HepG2 (cell line): ENCODE results near the gene ZNF343. TPM values are rescaled to one million over a fixed set of nuclear protein-coding genes. Genes with fewer than 3 reads are reported as not detected.

Source experiments
- CBX1 ChIP-seq: IDR thresholded peaks from one replicate; pipeline ENCODE4 v1.6.1; 2016; ENCODE audit warnings: antibody characterized with exemption, low read depth
- CREB1 ChIP-seq, 2 experiments: fragments of 450-650 bp in 1 of 2; IDR thresholded peaks; 2 replicates each; pipeline ENCODE4 v1.6.1; 2016 to 2017; ENCODE audit warnings: control low read depth in 1 of 2, mild to moderate bottlenecking in 1 of 2, missing compliant biosample characterization in 1 of 2, missing genetic modification characterization in 1 of 2
- E2F2 ChIP-seq: sonication (generic); formaldehyde crosslinking; IDR thresholded peaks from 2 replicates; pipeline ENCODE4 v1.4.0; 2020; ENCODE audit warnings: missing genetic modification reagents, borderline replicate concordance
- FOXM1 ChIP-seq: sonication (generic); formaldehyde crosslinking; IDR thresholded peaks from 2 replicates; pipeline ENCODE4 v1.5.0; 2020; ENCODE audit warnings: missing genetic modification reagents
- HDAC2 ChIP-seq: sonication (generic); formaldehyde crosslinking; IDR thresholded peaks from 2 replicates; pipeline ENCODE4 v1.4.0; 2020; ENCODE audit warnings: missing genetic modification reagents
- HOXA7 ChIP-seq: sonication (generic); formaldehyde crosslinking; IDR thresholded peaks from 2 replicates; pipeline ENCODE4 v1.8.1; 2022; ENCODE audit warnings: mild to moderate bottlenecking, missing genetic modification reagents, moderate library complexity
- JDP2 ChIP-seq: sonication (generic); formaldehyde crosslinking; IDR thresholded peaks from 2 replicates; pipeline ENCODE4 v1.8.1; 2022; ENCODE audit warnings: missing genetic modification reagents, borderline replicate concordance
- KDM3A ChIP-seq: IDR thresholded peaks from 2 replicates; pipeline ENCODE4 v1.6.1; 2018; ENCODE audit warnings: low read depth, missing compliant biosample characterization
- MYPOP ChIP-seq: sonication (generic); formaldehyde crosslinking; IDR thresholded peaks from 2 replicates; pipeline ENCODE4 v1.8.1; 2023; ENCODE audit warnings: mild to moderate bottlenecking, moderate library complexity, missing genetic modification reagents
- NFRKB ChIP-seq: fragments of 450-650 bp; IDR thresholded peaks from 2 replicates; pipeline ENCODE4 v1.6.1; 2017
- SOX13 ChIP-seq, 3 experiments: fragments of 450-650 bp in 1 of 3; sonication (generic) in 1 of 3; formaldehyde crosslinking in 1 of 3; IDR thresholded peaks in 2 of 3; conservative IDR thresholded peaks in 1 of 3; 2 replicates each; pipeline versions ENCODE4 v1.5.0 to v1.6.1; 2016 to 2020; ENCODE audit warnings: antibody characterized with exemption in 1 of 3, mild to moderate bottlenecking in 1 of 3, missing compliant biosample characterization in 1 of 3, missing genetic modification reagents in 1 of 3, moderate library complexity in 1 of 3
- TAF1 ChIP-seq: sonication (generic); formaldehyde crosslinking; IDR thresholded peaks from 2 replicates; pipeline ENCODE4 v1.4.0; 2020; ENCODE audit warnings: missing genetic modification reagents
- USF2 ChIP-seq, 2 experiments: sonication (generic) in 1 of 2; formaldehyde crosslinking in 1 of 2; IDR thresholded peaks; 2 replicates each; pipeline versions ENCODE4 v1.5.1 to v1.6.1; 2011 to 2020; ENCODE audit warnings: borderline replicate concordance in 1 of 2, low read depth in 1 of 2, low read length in 1 of 2, mild to moderate bottlenecking in 1 of 2, missing genetic modification reagents in 1 of 2, moderate library complexity in 1 of 2
- ZBTB43 ChIP-seq: sonication (generic); formaldehyde crosslinking; conservative IDR thresholded peaks from 2 replicates; pipeline ENCODE4 v1.4.0; 2020; ENCODE audit warnings: missing genetic modification reagents
- ZBTB46 ChIP-seq: sonication (generic); formaldehyde crosslinking; IDR thresholded peaks from 2 replicates; pipeline ENCODE4 v1.4.0; 2020; ENCODE audit warnings: mild to moderate bottlenecking, missing genetic modification reagents, borderline replicate concordance
- ZNF230 ChIP-seq: sonication (generic); formaldehyde crosslinking; IDR thresholded peaks from 2 replicates; pipeline ENCODE4 v1.4.0; 2020; ENCODE audit warnings: mild to moderate bottlenecking, missing genetic modification reagents
- ZNF441 ChIP-seq: sonication (generic); formaldehyde crosslinking; IDR thresholded peaks from 2 replicates; pipeline ENCODE4 v1.7.0; 2021; ENCODE audit warnings: missing genetic modification reagents, borderline replicate concordance
- ZNF841 ChIP-seq: sonication (generic); formaldehyde crosslinking; IDR thresholded peaks from 2 replicates; pipeline ENCODE4 v1.8.1; 2023; ENCODE audit warnings: missing genetic modification reagents, borderline replicate concordance
- ZSCAN22 ChIP-seq: sonication (generic); formaldehyde crosslinking; IDR thresholded peaks from 2 replicates; pipeline ENCODE4 v1.4.0; 2020; ENCODE audit warnings: mild to moderate bottlenecking, missing genetic modification reagents
- polyA plus RNA-seq, 8 experiments: library from polyadenylated mRNA; depleted of rRNA in 3 of 8; stranded (reverse) in 7 of 8; unstranded in 1 of 8; fragments of >200 nt; fragmentation: Illumina TruSeq in 4 of 8; extraction: Trizol in 4 of 8; gene quantifications; 2 replicates each; pipeline versions ENCODE4 v1.2.1 to v1.2.3, GENCODE V29; 2011 to 2016; ENCODE audit warnings: low read depth in 4 of 8, missing spikeins in 1 of 8, mixed read lengths in 1 of 8; ENCODE audit not compliant: insufficient read depth in 1 of 8
- total RNA-seq, 5 experiments: library from RNA; depleted of rRNA; stranded (reverse); fragments of >200 nt; fragmentation: Illumina TruSeq; extraction: Trizol; gene quantifications; 2 replicates each; pipeline ENCODE4 v1.2.3, GENCODE V29; 2016; ENCODE audit warnings: low read depth in 1 of 5

ZNF343 gene
- total and polyA plus RNA-seq, 2 of the 13 experiments (the other 11 are each of a cell fraction or from before 2014, with no cell fraction given) = 16.4 to 22.1 TPM

- TF ChIP-seq USF2 (IDR thresholded peaks at IDR 0.05; ENCODE audit: low read depth, low read length) = peak; percentile 87
- TF ChIP-seq USF2 (CRISPR knock-in tag; IDR thresholded peaks at IDR 0.05; ENCODE audit: borderline replicate concordance) = peak; percentile 90
- TF ChIP-seq ZNF230 (CRISPR knock-in tag) = peak; percentile 91; the same call in 1 of the 2 replicates
- peak; percentile 34 for TF ChIP-seq TAF1 (CRISPR knock-in tag)
- no peak for TF ChIP-seq ZNF841 (CRISPR knock-in tag)
- 0 out of 2 replicates have a peak, but pooled peaks have one; percentile 21 for TF ChIP-seq E2F2
- peak; percentile 84 for TF ChIP-seq ZBTB43 (CRISPR knock-in tag)
- no peak for TF ChIP-seq FOXM1 (CRISPR knock-in tag)
- TF ChIP-seq ZSCAN22 (CRISPR knock-in tag) = no peak
- no peak for TF ChIP-seq JDP2 (CRISPR knock-in tag)
- no peak for TF ChIP-seq NFRKB
- peak; percentile 75; the same call in 1 of the 2 replicates for TF ChIP-seq KDM3A
- TF ChIP-seq HOXA7 (CRISPR knock-in tag) = no peak
- no peak for TF ChIP-seq CREB1 (IDR thresholded peaks at IDR 0.05)
- no peak for TF ChIP-seq CREB1 (CRISPR knock-in tag; IDR thresholded peaks at IDR 0.05)
- peak; percentile 84; the same call in 1 of the 2 replicates for TF ChIP-seq HDAC2 (CRISPR knock-in tag)
- no peak for TF ChIP-seq ZBTB46 (CRISPR knock-in tag)
- TF ChIP-seq SOX13 (IDR thresholded peaks at IDR 0.05) = peak; percentile 11; the same call in 1 of the 2 replicates
- TF ChIP-seq SOX13 (CRISPR knock-in tag; conservative IDR thresholded peaks at IDR 0.05 in 1 of 2, IDR thresholded peaks at IDR 0.05 in 1 of 2) = peak in 1 of 2 experiments; percentile 89; a peak in 2 of 4 replicates
- TF ChIP-seq ZNF441 (CRISPR knock-in tag) = no peak; the same call in 1 of the 2 replicates
- no peak for TF ChIP-seq CBX1
- TF ChIP-seq MYPOP (CRISPR knock-in tag) = peak; percentile 82; the same call in 1 of the 2 replicates
Observed at GRCh38 chr20:2475850-2476741, 32.6 kb downstream of the ZNF343 start (continued).
